OCI-LY7 (cell line): ENCODE results near the gene TMEM115. TPM values are rescaled to one million over a fixed set of nuclear protein-coding genes. Genes with fewer than 3 reads are reported as not detected.
A peak's percentile ranks its signal among the peaks of the same experiment; 100 is the strongest.

Experiments
- BruUV-seq: library from RNA; stranded (reverse); fragments of 400-500 nt; replicated peaks from 2 replicates; lab custom pipeline; 2021; lab: Mats Ljungman, UMichigan
- CTCF ChIA-PET: fragments of 300-600 bp; sonication (Branson Sonifier 250); formaldehyde crosslinking; loops from one replicate; lab custom pipeline; 2022; ENCODE audit warnings: antibody characterized with exemption; ENCODE audit not compliant: unreplicated experiment; lab: Charles Lee
- POLR2A ChIA-PET: fragments of 300-600 bp; sonication (Branson Sonifier 250); formaldehyde crosslinking; loops from one replicate; lab custom pipeline; 2022; ENCODE audit warnings: antibody characterized with exemption; lab: Charles Lee
- DNase-seq: peaks from one replicate; pipeline ENCODE4 v3.0.0-alpha.2; 2015; ENCODE audit warnings: low spot score
- H2AFZ ChIP-seq: fragments of 200-600 bp; sonication (generic), shearing (Covaris generic); 2 replicates; pipeline ENCODE4 v1.6.1; 2014; ENCODE audit warnings: mild to moderate bottlenecking, antibody characterized with exemption, low read length, moderate library complexity
- H3K27ac ChIP-seq: fragments of 200-600 bp; sonication (generic); 2 replicates; pipeline ENCODE4 v1.5.1; 2014; ENCODE audit warnings: mixed run types, low read depth, mild to moderate bottlenecking, moderate library complexity, low read length, inconsistent platforms; ENCODE audit not compliant: poor library complexity, severe bottlenecking
- H3K36me3 ChIP-seq: fragments of 200-600 bp; sonication (generic); 2 replicates; pipeline ENCODE4 v1.6.1; 2014; ENCODE audit warnings: mild to moderate bottlenecking, antibody characterized with exemption, low read length, moderate library complexity, mixed read lengths; ENCODE audit not compliant: insufficient read depth
- H3K4me1 ChIP-seq: fragments of 200-600 bp; sonication (generic); 2 replicates; pipeline ENCODE4 v1.5.1; 2014; ENCODE audit warnings: mild to moderate bottlenecking, low read length; ENCODE audit not compliant: insufficient read depth, poor library complexity, severe bottlenecking
- H3K4me2 ChIP-seq: fragments of 200-600 bp; sonication (generic); 2 replicates; pipeline ENCODE4 v1.6.1; 2014; ENCODE audit warnings: mild to moderate bottlenecking, low read length
- H3K4me3 ChIP-seq: fragments of 200-600 bp; sonication (generic); 2 replicates; pipeline ENCODE4 v1.5.1; 2014; ENCODE audit warnings: mild to moderate bottlenecking, low read depth, low read length; ENCODE audit not compliant: poor library complexity, severe bottlenecking
- H3K79me2 ChIP-seq: fragments of 200-600 bp; sonication (generic); 2 replicates; pipeline ENCODE4 v1.6.1; 2016; ENCODE audit warnings: low read depth, mild to moderate bottlenecking, low read length, moderate library complexity, mixed read lengths; ENCODE audit not compliant: insufficient read depth
- H3K9me2 ChIP-seq: fragments of 200-600 bp; sonication (generic); 2 replicates; pipeline ENCODE4 v1.6.1; 2016; ENCODE audit warnings: mild to moderate bottlenecking, low read length, mixed read lengths; ENCODE audit not compliant: insufficient read depth
- H3K9me3 ChIP-seq: fragments of 200-600 bp; sonication (generic); 2 replicates; pipeline ENCODE4 v1.6.1; 2014; ENCODE audit warnings: mild to moderate bottlenecking, mixed run types, low read length, mixed read lengths
- H4K20me1 ChIP-seq: fragments of 200-600 bp; sonication (generic); 2 replicates; pipeline ENCODE4 v1.6.1; 2014; ENCODE audit warnings: mild to moderate bottlenecking, antibody characterized with exemption, low read length, moderate library complexity, mixed read lengths; ENCODE audit not compliant: insufficient read depth
- EZH2phosphoT487 ChIP-seq: fragments of 200-600 bp; sonication (generic); IDR thresholded peaks from 2 replicates; pipeline ENCODE4 v1.6.1; 2018; ENCODE audit warnings: low read depth, borderline replicate concordance, mild to moderate bottlenecking, mixed run types, antibody characterized with exemption, low read length, moderate library complexity, mixed read lengths
- intact Hi-C: fragments of 100-400 bp; cut with micrococcal nuclease; formaldehyde crosslinking; loops from one replicate; pipeline ENCODE4 v1.10.0; 2022; ENCODE audit not compliant: unreplicated experiment
- total RNA-seq, 2 experiments: library from RNA; depleted of rRNA in 1 of 2; stranded (reverse); fragments of >200 nt in 1 of 2; shearing (Covaris generic) in 1 of 2; gene quantifications; 2 replicates each; pipeline ENCODE4 v1.2.3, GENCODE V29; 2014 to 2022
- TF ChIP-seq, protein P1 (sequence below): fragments of 200-600 bp; sonication (generic); conservative IDR thresholded peaks from 2 replicates; pipeline ENCODE4 v1.5.1; 2014; ENCODE audit warnings: mild to moderate bottlenecking, antibody characterized with exemption, low read length, moderate library complexity, mixed read lengths

Gene TMEM115
- total RNA-seq, 2 experiments from 2014 or later = 16.2 to 18.9 TPM

DNA sequence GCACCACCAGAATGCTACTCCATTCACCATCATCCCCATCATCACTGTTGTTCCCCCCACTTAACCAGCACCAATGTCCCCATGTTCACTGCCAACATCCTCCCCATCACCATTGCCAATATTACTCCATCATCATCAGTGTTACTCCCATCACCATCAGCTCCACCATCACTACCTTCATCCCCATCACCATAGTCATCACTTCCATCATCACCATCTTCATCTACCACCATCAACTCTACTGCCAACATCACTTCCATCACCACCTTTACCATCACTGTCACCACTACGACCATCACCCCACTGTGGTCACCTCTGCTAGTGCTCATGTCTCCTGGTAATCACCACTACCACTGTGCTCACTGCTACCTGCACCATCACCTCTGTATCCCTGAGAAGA, 47.2 kb upstream of the TMEM115 start:
- DNase-seq = no peak
- ChIA-PET POLR2A (no interaction called here), CTCF (no interaction called here)
- Histone ChIP-seq H4K20me1 (no peaks in the 10 kb centered on the region), H3K9me3 (no peaks in the 10 kb centered on the region), H3K9me2 (no peaks in the 10 kb centered on the region), H3K4me3 (no peak overlapping the region), H2AFZ (no peak overlapping the region), H3K79me2 (no peaks in the 10 kb centered on the region), H3K4me2 (no peak overlapping the region), H3K4me1 (no peaks in the 10 kb centered on the region), H3K27ac (no peak overlapping the region), H3K36me3 (no peaks in the 10 kb centered on the region)
- BruUV-seq = no TSS peak
- TF ChIP-seq, protein P1, sequence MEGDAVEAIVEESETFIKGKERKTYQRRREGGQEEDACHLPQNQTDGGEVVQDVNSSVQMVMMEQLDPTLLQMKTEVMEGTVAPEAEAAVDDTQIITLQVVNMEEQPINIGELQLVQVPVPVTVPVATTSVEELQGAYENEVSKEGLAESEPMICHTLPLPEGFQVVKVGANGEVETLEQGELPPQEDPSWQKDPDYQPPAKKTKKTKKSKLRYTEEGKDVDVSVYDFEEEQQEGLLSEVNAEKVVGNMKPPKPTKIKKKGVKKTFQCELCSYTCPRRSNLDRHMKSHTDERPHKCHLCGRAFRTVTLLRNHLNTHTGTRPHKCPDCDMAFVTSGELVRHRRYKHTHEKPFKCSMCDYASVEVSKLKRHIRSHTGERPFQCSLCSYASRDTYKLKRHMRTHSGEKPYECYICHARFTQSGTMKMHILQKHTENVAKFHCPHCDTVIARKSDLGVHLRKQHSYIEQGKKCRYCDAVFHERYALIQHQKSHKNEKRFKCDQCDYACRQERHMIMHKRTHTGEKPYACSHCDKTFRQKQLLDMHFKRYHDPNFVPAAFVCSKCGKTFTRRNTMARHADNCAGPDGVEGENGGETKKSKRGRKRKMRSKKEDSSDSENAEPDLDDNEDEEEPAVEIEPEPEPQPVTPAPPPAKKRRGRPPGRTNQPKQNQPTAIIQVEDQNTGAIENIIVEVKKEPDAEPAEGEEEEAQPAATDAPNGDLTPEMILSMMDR = no peak
- no peak for TF ChIP-seq EZH2phosphoT487
- intact Hi-C loops = no loop called here

DNA sequence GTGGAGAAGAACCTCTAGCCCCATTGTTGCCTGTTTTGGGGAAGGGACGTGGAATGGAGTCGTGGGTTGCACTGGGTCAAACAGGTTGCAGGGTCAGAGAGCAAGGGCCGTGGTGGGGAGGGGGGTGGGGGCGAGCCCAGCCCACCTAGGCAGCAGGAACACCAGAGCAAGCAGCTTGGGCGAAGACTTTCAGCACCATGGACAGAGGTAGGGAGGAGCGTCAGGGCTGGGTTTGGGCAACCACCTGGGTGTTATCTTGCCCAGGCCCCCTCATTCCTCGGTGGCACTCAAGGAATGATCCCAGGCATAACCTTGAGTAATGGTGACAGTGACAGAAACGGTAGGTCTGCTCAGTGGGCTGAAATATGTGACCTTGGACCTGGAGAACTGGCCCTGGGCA, 45.9 kb upstream of the TMEM115 start:
- H4K20me1 ChIP-seq = no peaks in the 10 kb centered on the region
- H3K36me3 ChIP-seq = no peaks in the 10 kb centered on the region
- intact Hi-C loops = no loop called here
- BruUV-seq = no TSS peak
- H3K9me2 ChIP-seq = no peaks in the 10 kb centered on the region
- no peaks in the 10 kb centered on the region for H3K4me1 ChIP-seq
- no peak overlapping the region for H2AFZ ChIP-seq
- DNase-seq = peak; percentile 34
- H3K27ac ChIP-seq = no peak overlapping the region
- no peaks in the 10 kb centered on the region for H3K9me3 ChIP-seq
- H3K79me2 ChIP-seq = no peaks in the 10 kb centered on the region
- no peak overlapping the region for H3K4me3 ChIP-seq
- ChIA-PET POLR2A (interaction anchor here (0.7 kb wide), 1 partner anchor 65 kb away, joined by 3 read pairs; no protein-coding TSS in a partner anchor), CTCF (interaction anchor here (1.3 kb wide), 1 partner anchor 13 kb away, joined by 3 read pairs; no protein-coding TSS in a partner anchor)
- no peak overlapping the region for H3K4me2 ChIP-seq
- TF ChIP-seq EZH2phosphoT487 = no peak
- TF ChIP-seq, protein P1 = no peak

DNA sequence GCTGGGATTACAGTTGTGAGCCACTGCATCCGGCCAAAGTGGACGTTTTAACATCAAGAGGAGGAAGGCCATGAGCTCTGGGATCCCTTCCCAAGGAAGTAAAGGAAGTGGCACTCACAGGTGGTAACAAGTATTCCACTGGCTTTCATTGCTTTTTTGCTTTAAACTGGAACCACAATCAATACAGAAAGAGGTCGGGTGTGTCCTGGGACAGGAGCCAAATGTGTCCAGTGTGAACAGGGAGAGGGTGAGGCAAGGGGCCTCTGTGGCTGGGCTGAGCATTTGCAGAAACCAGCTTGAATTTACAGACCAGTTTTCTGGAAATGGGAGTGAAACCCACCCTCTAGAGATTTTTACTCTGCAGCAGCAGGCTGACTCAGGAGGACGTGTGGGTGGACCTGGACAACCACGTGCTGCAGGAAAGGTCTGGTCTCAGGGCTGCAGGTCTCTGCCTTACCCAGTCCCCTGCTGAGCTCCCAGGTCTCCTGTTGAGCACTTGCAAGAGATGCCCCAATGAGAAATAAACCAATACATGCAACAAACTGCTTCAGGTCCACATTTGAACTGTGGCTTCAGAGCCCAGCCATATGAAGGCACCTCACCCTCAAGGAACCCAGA, 42.8 kb upstream of the TMEM115 start:
- Histone ChIP-seq H3K79me2 (no peaks in the 10 kb centered on the region), H3K9me2 (no peaks in the 10 kb centered on the region), H3K9me3 (no peaks in the 10 kb centered on the region), H3K27ac (no peak overlapping the region), H4K20me1 (no peaks in the 10 kb centered on the region), H3K4me2 (no peak overlapping the region), H3K36me3 (no peaks in the 10 kb centered on the region), H3K4me1 (no peaks in the 10 kb centered on the region), H3K4me3 (no peak overlapping the region), H2AFZ (no peak overlapping the region)
- ChIA-PET CTCF (no interaction called here), POLR2A (no interaction called here)
- no peak for TF ChIP-seq EZH2phosphoT487
- TF ChIP-seq, protein P1 = no peak
- BruUV-seq = no TSS peak
- intact Hi-C loops = no loop called here
- DNase-seq = no peak
